GM23338 (cell line): ENCODE data around the gene PCBP2. TPM values are rescaled to one million over a fixed set of nuclear protein-coding genes. Genes with fewer than 3 reads are reported as not detected.

Experiments
- ATAC-seq: fragments of 200-7000 bp; cut with Tn5 transposase; 3 replicates; pipeline ENCODE4 v1.9.1; 2020
- DNase-seq: peaks from one replicate; pipeline ENCODE4 v3.0.0-alpha.2; 2015; ENCODE audit warnings: low spot score
- H2AFZ ChIP-seq: fragments of 200-600 bp; sonication (generic); 2 replicates; pipeline ENCODE4 v1.8.0; 2016; ENCODE audit warnings: antibody characterized with exemption, mild to moderate bottlenecking, moderate library complexity
- H3F3A ChIP-seq: fragments of 200-600 bp; sonication (generic); replicated peaks from 2 replicates; pipeline ENCODE4 v1.8.0; 2017; ENCODE audit warnings: antibody characterized with exemption, mixed run types, low read depth
- H3K27ac ChIP-seq: fragments of 200-600 bp; sonication (generic); 2 replicates; pipeline ENCODE4 v1.6.1; 2016; ENCODE audit warnings: low read depth
- H3K27me3 ChIP-seq: fragments of 200-600 bp; sonication (generic); 2 replicates; pipeline ENCODE4 v1.8.0; 2016; ENCODE audit warnings: mild to moderate bottlenecking, mixed run types, moderate library complexity; ENCODE audit not compliant: insufficient read depth
- H3K36me3 ChIP-seq: fragments of 200-600 bp; sonication (generic); 2 replicates; pipeline ENCODE4 v1.8.0; 2016; ENCODE audit warnings: mild to moderate bottlenecking; ENCODE audit not compliant: insufficient read depth
- H3K4me1 ChIP-seq: fragments of 200-600 bp; sonication (generic); 2 replicates; pipeline ENCODE4 v1.8.0; 2016; ENCODE audit warnings: mild to moderate bottlenecking, moderate library complexity; ENCODE audit not compliant: insufficient read depth
- H3K4me2 ChIP-seq: fragments of 200-600 bp; sonication (generic); 2 replicates; pipeline ENCODE4 v1.7.1; 2017; ENCODE audit warnings: mixed run types
- H3K4me3 ChIP-seq: fragments of 200-600 bp; sonication (generic); 2 replicates; pipeline ENCODE4 v1.6.1; 2016; ENCODE audit warnings: mixed run types
- H3K79me2 ChIP-seq: fragments of 200-600 bp; sonication (generic); replicated peaks from 2 replicates; pipeline ENCODE4 v1.8.0; 2017; ENCODE audit warnings: mild to moderate bottlenecking; ENCODE audit not compliant: insufficient read depth
- H3K9me2 ChIP-seq: fragments of 200-600 bp; sonication (generic); 2 replicates; pipeline ENCODE4 v1.8.0; 2017; ENCODE audit not compliant: insufficient read depth
- H4K20me1 ChIP-seq: fragments of 200-600 bp; sonication (generic); replicated peaks from 2 replicates; pipeline ENCODE4 v1.8.0; 2017; ENCODE audit warnings: mild to moderate bottlenecking; ENCODE audit not compliant: insufficient read depth
- H3K27ac Mint-ChIP-seq: 2 replicates; pipeline ENCODE4 v1.8.0; 2020; ENCODE audit warnings: inconsistent platforms, mild to moderate bottlenecking, moderate library complexity, mixed read lengths
- H3K27me3 Mint-ChIP-seq: 3 replicates; pipeline ENCODE4 v1.8.0; 2022; ENCODE audit warnings: low read depth, mild to moderate bottlenecking, moderate library complexity, mixed read lengths, inconsistent platforms; ENCODE audit not compliant: insufficient read depth, poor library complexity
- H3K36me3 Mint-ChIP-seq: 3 replicates; pipeline ENCODE4 v1.8.0; 2021; ENCODE audit warnings: low read depth, mild to moderate bottlenecking, inconsistent platforms, moderate library complexity, mixed read lengths
- H3K4me1 Mint-ChIP-seq: 3 replicates; pipeline ENCODE4 v1.8.0; 2020; ENCODE audit warnings: mild to moderate bottlenecking, inconsistent platforms, mixed read lengths
- H3K4me3 Mint-ChIP-seq: 3 replicates; pipeline ENCODE4 v1.8.0; 2021; ENCODE audit warnings: moderate library complexity, mild to moderate bottlenecking, inconsistent platforms, mixed read lengths
- H3K9me3 Mint-ChIP-seq: 3 replicates; pipeline ENCODE4 v1.8.0; 2020; ENCODE audit warnings: moderate library complexity, mild to moderate bottlenecking, inconsistent platforms, mixed read lengths
- CREB1 ChIP-seq: fragments of 250-450 bp; sonication (Bioruptor Pico); IDR thresholded peaks from 2 replicates; pipeline ENCODE4 v1.5.0; 2020; ENCODE audit warnings: low read depth, mild to moderate bottlenecking, moderate library complexity
- EZH2phosphoT487 ChIP-seq: fragments of 200-600 bp; sonication (generic); IDR thresholded peaks from one replicate; pipeline ENCODE4 v1.8.1; 2018; ENCODE audit warnings: antibody characterized with exemption; ENCODE audit not compliant: unreplicated experiment
- JUNB ChIP-seq: IDR thresholded peaks from one replicate; pipeline ENCODE4 v1.6.1; 2016; ENCODE audit warnings: antibody characterized with exemption; ENCODE audit not compliant: unreplicated experiment
- NANOG ChIP-seq: IDR thresholded peaks from 2 replicates; pipeline ENCODE4 v1.6.1; 2016; ENCODE audit warnings: antibody characterized with exemption, borderline replicate concordance
- POLR2AphosphoS5 ChIP-seq: IDR thresholded peaks from 2 replicates; pipeline ENCODE4 v1.6.1; 2016; ENCODE audit warnings: antibody characterized with exemption, low read depth
- STAT1 ChIP-seq: IDR thresholded peaks from one replicate; pipeline ENCODE4 v1.6.1; 2016; ENCODE audit warnings: antibody characterized with exemption; ENCODE audit not compliant: unreplicated experiment
- ZNF114 ChIP-seq: fragments of 250-450 bp; sonication (Bioruptor Pico); IDR thresholded peaks from 2 replicates; pipeline ENCODE4 v1.5.0; 2020; ENCODE audit warnings: mild to moderate bottlenecking, moderate library complexity
- ZNF331 ChIP-seq: fragments of 250-450 bp; sonication (Bioruptor Pico); IDR thresholded peaks from 2 replicates; pipeline ENCODE4 v1.5.0; 2020; ENCODE audit warnings: low read depth, mild to moderate bottlenecking, moderate library complexity
- polyA plus RNA-seq: library from polyadenylated mRNA; unstranded; fragments of >200 nt; fragmentation: Nextera tagmentation; extraction: Ambion mirVana; gene quantifications from 2 replicates; pipeline ENCODE4 v1.2.1, GENCODE V29; 2016
- total RNA-seq: library from RNA; depleted of rRNA; stranded (reverse); fragments of >200 nt; shearing (Covaris generic); gene quantifications from 2 replicates; pipeline ENCODE4 v1.2.3, GENCODE V29; 2014
- TF ChIP-seq, protein P1 (sequence below), 2 experiments: fragments of 200-600 bp in 1 of 2; sonication (generic) in 1 of 2; conservative IDR thresholded peaks; 2 replicates each; pipeline versions ENCODE4 v1.5.1 to v1.6.1; 2016 to 2017; ENCODE audit warnings: antibody characterized with exemption in 2 of 2, low read depth in 2 of 2, mild to moderate bottlenecking in 2 of 2, moderate library complexity in 1 of 2
- TF ChIP-seq, protein P2 (sequence below): IDR thresholded peaks from 2 replicates; pipeline ENCODE4 v1.6.1; 2016; ENCODE audit warnings: antibody characterized with exemption

Gene PCBP2
- total and polyA plus RNA-seq, 2 experiments from 2014 or later: 397 to 676 TPM

DNA sequence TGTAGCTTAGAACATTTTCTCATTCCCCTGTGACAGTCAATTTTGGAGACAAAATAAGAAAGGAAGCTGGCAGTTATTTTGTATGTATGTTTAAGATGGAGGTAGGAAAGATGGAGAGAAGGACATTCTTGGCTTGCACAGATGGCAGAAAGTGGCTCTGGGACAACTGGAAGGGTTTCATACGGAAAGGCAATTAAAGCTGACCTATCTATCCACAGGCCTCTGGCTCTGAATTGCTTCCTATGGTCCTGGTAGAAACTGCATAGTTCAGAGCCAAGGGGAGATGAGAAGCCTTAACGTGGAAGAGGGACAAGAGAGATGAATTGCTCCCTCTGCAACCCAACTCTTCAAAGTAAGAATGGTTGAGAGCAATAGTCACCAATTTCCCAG lies 63.4 kb downstream of the PCBP2 start:
- no peaks in the 10 kb centered on the region for H3K36me3 ChIP-seq
- DNase-seq (no peak), ATAC-seq (no peak)
- H3K27ac ChIP-seq: no peak overlapping the region
- H2AFZ ChIP-seq: no peak overlapping the region
- peaks cover 2% of the 10 kb centered on the region for H3K36me3 Mint-ChIP-seq
- H3K4me1 Mint-ChIP-seq: peaks cover 12% of the 10 kb centered on the region
- no peak overlapping the region for H3K4me2 ChIP-seq
- no peaks in the 10 kb centered on the region for H3K9me2 ChIP-seq
- H3K4me1 ChIP-seq: no peaks in the 10 kb centered on the region
- H3K27me3 Mint-ChIP-seq: peaks cover 1% of the 10 kb centered on the region
- peaks cover 3% of the 10 kb centered on the region; the same call in 1 of the 2 replicates for H4K20me1 ChIP-seq
- no peak overlapping the region for H3K4me3 Mint-ChIP-seq
- no peak overlapping the region for H3K27ac Mint-ChIP-seq
- H3K79me2 ChIP-seq: no peaks in the 10 kb centered on the region
- H3F3A ChIP-seq: no peaks in the 10 kb centered on the region
- H3K4me3 ChIP-seq: no peak overlapping the region
- no peaks in the 10 kb centered on the region for H3K27me3 ChIP-seq
- TF ChIP-seq CREB1 (CRISPR knock-in tag): no peak
- H3K9me3 Mint-ChIP-seq: no peaks in the 10 kb centered on the region

DNA sequence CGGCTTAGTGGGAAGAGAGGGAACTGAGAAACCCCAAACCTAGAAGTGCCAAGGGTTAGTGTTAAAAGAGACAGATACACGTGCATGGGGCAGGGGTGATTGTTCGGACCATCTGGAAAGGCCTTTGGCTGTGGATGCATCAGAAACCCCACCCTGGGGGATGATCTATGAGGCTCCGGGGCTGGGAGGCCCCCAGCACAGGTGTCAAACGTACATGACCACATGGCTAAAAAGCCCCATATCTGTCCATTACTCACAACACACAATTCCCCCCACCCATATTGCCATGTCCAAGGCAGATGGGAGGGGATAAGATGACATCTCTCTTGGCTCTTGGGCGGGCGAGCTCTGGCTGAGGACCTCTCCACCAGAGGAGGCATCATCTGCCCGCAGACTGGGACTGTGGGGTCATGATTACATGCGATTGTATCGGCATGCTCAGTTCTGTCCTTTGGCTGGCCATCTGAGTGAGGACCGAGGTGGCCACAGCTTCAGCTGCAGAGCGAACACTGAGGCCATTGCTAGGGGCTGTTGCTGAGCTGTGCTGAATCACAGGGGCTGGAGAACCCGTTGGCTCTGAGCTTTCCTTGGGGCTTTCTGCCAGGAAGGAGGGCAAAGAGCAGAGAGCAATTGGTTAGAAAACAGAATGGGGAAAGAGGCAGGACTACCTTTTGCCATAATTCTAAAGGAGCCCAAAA lies 65.0 kb downstream of the PCBP2 start:
- Histone ChIP-seq H3F3A (no peaks in the 10 kb centered on the region), H3K4me3 (no peak overlapping the region), H3K4me1 (no peaks in the 10 kb centered on the region), H3K27me3 (no peaks in the 10 kb centered on the region), H3K27ac (no peak overlapping the region), H3K79me2 (no peaks in the 10 kb centered on the region), H3K9me2 (no peaks in the 10 kb centered on the region), H3K36me3 (no peaks in the 10 kb centered on the region), H4K20me1 (peaks cover 3% of the 10 kb centered on the region; the same call in 1 of the 2 replicates), H3K4me2 (no peak overlapping the region), H2AFZ (no peak overlapping the region)
- TF ChIP-seq EZH2phosphoT487 (no peak), ZNF331 (CRISPR knock-in tag) (no peak), ZNF114 (CRISPR knock-in tag) (no peak), JUNB (no peak)
- no peak for ATAC-seq
- H3K4me1 Mint-ChIP-seq: peaks cover 12% of the 10 kb centered on the region
- DNase-seq: no peak
- peaks cover 6% of the 10 kb centered on the region for H3K36me3 Mint-ChIP-seq
- H3K27ac Mint-ChIP-seq: no peak overlapping the region; the same call in 1 of the 2 replicates
- no peaks in the 10 kb centered on the region for H3K9me3 Mint-ChIP-seq
- H3K27me3 Mint-ChIP-seq: peaks cover 4% of the 10 kb centered on the region
- no peak overlapping the region for H3K4me3 Mint-ChIP-seq

DNA sequence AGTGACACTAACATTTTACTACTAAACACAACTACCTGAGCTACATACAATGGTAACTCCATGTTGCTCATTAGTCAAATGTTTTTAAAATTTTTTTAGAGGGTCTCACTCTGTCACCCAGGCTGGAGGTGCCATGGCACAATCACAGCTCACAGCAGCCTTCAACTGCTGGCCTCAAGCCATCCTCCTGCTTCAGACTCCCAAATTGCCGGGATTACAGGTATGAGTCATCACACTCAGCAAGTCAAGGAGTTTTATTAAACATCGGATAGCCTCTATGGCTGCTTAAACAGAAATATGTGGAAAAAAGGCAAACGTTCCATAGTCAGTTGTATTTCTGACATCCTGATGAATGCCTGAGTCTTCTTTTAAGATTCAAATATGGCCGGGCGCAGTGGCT lies 66.5 kb downstream of the PCBP2 start:
- Mint-ChIP-seq H3K27ac (no peak overlapping the region), H3K36me3 (peaks cover 12% of the 10 kb centered on the region), H3K9me3 (no peaks in the 10 kb centered on the region), H3K4me3 (no peak overlapping the region), H3K4me1 (peaks cover 12% of the 10 kb centered on the region), H3K27me3 (peaks cover 4% of the 10 kb centered on the region)
- no peak overlapping the region for H3K27ac ChIP-seq
- H4K20me1 ChIP-seq: no peaks in the 10 kb centered on the region; the same call in 1 of the 2 replicates
- H3K4me1 ChIP-seq: no peaks in the 10 kb centered on the region
- H2AFZ ChIP-seq: no peak overlapping the region
- H3K79me2 ChIP-seq: no peaks in the 10 kb centered on the region
- no peaks in the 10 kb centered on the region for H3K27me3 ChIP-seq
- no peaks in the 10 kb centered on the region for H3F3A ChIP-seq
- ATAC-seq: no peak
- no peak for DNase-seq
- H3K36me3 ChIP-seq: no peaks in the 10 kb centered on the region
- TF ChIP-seq, protein P1, sequence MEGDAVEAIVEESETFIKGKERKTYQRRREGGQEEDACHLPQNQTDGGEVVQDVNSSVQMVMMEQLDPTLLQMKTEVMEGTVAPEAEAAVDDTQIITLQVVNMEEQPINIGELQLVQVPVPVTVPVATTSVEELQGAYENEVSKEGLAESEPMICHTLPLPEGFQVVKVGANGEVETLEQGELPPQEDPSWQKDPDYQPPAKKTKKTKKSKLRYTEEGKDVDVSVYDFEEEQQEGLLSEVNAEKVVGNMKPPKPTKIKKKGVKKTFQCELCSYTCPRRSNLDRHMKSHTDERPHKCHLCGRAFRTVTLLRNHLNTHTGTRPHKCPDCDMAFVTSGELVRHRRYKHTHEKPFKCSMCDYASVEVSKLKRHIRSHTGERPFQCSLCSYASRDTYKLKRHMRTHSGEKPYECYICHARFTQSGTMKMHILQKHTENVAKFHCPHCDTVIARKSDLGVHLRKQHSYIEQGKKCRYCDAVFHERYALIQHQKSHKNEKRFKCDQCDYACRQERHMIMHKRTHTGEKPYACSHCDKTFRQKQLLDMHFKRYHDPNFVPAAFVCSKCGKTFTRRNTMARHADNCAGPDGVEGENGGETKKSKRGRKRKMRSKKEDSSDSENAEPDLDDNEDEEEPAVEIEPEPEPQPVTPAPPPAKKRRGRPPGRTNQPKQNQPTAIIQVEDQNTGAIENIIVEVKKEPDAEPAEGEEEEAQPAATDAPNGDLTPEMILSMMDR (conservative IDR thresholded peaks at IDR 0.05; ENCODE audit: low read depth in 2 of 2): no peak
- TF ChIP-seq ZNF114 (CRISPR knock-in tag): no peak
- no peak for TF ChIP-seq STAT1
- no peak for TF ChIP-seq NANOG
- no peak for TF ChIP-seq POLR2AphosphoS5
- no peak for TF ChIP-seq JUNB
- TF ChIP-seq, protein P2, sequence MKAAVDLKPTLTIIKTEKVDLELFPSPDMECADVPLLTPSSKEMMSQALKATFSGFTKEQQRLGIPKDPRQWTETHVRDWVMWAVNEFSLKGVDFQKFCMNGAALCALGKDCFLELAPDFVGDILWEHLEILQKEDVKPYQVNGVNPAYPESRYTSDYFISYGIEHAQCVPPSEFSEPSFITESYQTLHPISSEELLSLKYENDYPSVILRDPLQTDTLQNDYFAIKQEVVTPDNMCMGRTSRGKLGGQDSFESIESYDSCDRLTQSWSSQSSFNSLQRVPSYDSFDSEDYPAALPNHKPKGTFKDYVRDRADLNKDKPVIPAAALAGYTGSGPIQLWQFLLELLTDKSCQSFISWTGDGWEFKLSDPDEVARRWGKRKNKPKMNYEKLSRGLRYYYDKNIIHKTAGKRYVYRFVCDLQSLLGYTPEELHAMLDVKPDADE: no peak
- H3K4me2 ChIP-seq: no peak overlapping the region
- no peaks in the 10 kb centered on the region for H3K9me2 ChIP-seq
- no peak overlapping the region for H3K4me3 ChIP-seq
